B cell (primary cell): Measurements from ENCODE around the gene IL20RB. TPM values are rescaled to one million over a fixed set of nuclear protein-coding genes. Genes with fewer than 3 reads are reported as not detected.

Experiments used
- ATAC-seq: fragments of 200-7000 bp; cut with Tn5 transposase; one replicate; pipeline ENCODE4 v1.10.0; 2021; ENCODE audit warnings: low read depth, mild to moderate bottlenecking, moderate number of reproducible peaks, moderate library complexity
- CTCF ChIA-PET: fragments of 350-600 bp; sonication (Branson Sonifier 250); formaldehyde crosslinking; loops from one replicate; lab custom pipeline; 2021; ENCODE audit warnings: antibody characterized with exemption, inconsistent platforms; lab: Charles Lee
- POLR2A ChIA-PET: fragments of 350-600 bp; sonication (Branson Sonifier 250); formaldehyde crosslinking; loops from one replicate; lab custom pipeline; 2021; ENCODE audit warnings: antibody characterized with exemption; lab: Charles Lee
- DNase-seq: peaks from one replicate; pipeline ENCODE4 v3.0.0; 2013
- H2AFZ ChIP-seq: 2 replicates; pipeline ENCODE4 v1.6.1; 2012; ENCODE audit warnings: mild to moderate bottlenecking, low read depth, low read length; ENCODE audit not compliant: insufficient read depth, poor library complexity, severe bottlenecking
- H3K27ac ChIP-seq, 2 donors: 1 replicate in 1 of 2; 2 replicates in 1 of 2; pipeline ENCODE4 v1.5.1; 2012 to 2013; ENCODE audit warnings: low read length in 2 of 2, mild to moderate bottlenecking in 2 of 2, moderate library complexity in 1 of 2
- H3K27me3 ChIP-seq, 4 experiments: fragments of 200-600 bp in 1 of 4; sonication (generic) in 1 of 4; replicated peaks in 1 of 4; 1 replicate in 2 of 4; 2 replicates in 2 of 4; pipeline versions ENCODE4 v1.6.1 to v1.7.0; 2013 to 2016; ENCODE audit warnings: low read length in 3 of 4, mild to moderate bottlenecking in 2 of 4, mixed read lengths in 1 of 4, moderate library complexity in 1 of 4; ENCODE audit not compliant: insufficient read depth in 4 of 4, control insufficient read depth in 3 of 4; ENCODE audit errors: control extremely low read depth in 1 of 4
- H3K36me3 ChIP-seq, 2 experiments: replicated peaks in 1 of 2; 1 replicate in 1 of 2; 2 replicates in 1 of 2; pipeline versions ENCODE4 v1.6.1 to v1.7.1; 2013; ENCODE audit warnings: low read length in 1 of 2; ENCODE audit not compliant: insufficient read depth in 2 of 2, control insufficient read depth in 1 of 2; ENCODE audit errors: control extremely low read depth in 1 of 2, extremely low read depth in 1 of 2
- H3K4me1 ChIP-seq, 2 donors: fragments of 200-600 bp in 1 of 2; sonication (generic) in 1 of 2; 1 replicate in 1 of 2; 2 replicates in 1 of 2; pipeline versions ENCODE4 v1.5.1 to v1.6.1; 2013 to 2017; ENCODE audit warnings: low read length in 2 of 2; ENCODE audit not compliant: control insufficient read depth in 2 of 2, insufficient read depth in 2 of 2
- H3K4me2 ChIP-seq: replicated peaks from 2 replicates; pipeline ENCODE3; 2012; ENCODE audit warnings: mild to moderate bottlenecking, low read depth, low read length; ENCODE audit not compliant: poor library complexity, severe bottlenecking
- H3K4me3 ChIP-seq, 5 experiments: fragments of 200-600 bp in 1 of 5; sonication (generic) in 1 of 5; 1 replicate in 3 of 5; 2 replicates in 2 of 5; pipeline versions ENCODE4 v1.5.1 to v1.7.0; 2011 to 2016; ENCODE audit warnings: low read length in 4 of 5, mild to moderate bottlenecking in 4 of 5, low read depth in 2 of 5, control low read depth in 1 of 5, moderate library complexity in 1 of 5; ENCODE audit not compliant: insufficient read depth in 1 of 5; ENCODE audit errors: control extremely low read depth in 1 of 5, extremely low read depth in 1 of 5
- H3K79me2 ChIP-seq: fragments of 200-600 bp; sonication (generic); one replicate; pipeline ENCODE4 v1.6.0; 2016; ENCODE audit warnings: low read length; ENCODE audit not compliant: control insufficient read depth, insufficient read depth
- H3K9ac ChIP-seq: fragments of 200-600 bp; sonication (generic); 2 replicates; pipeline ENCODE4 v1.6.1; 2017; ENCODE audit warnings: mild to moderate bottlenecking, low read length, moderate library complexity
- H3K9me3 ChIP-seq, 3 donors: one replicate each; pipeline versions ENCODE4 v1.6.1 to v1.7.1; 2013; ENCODE audit warnings: low read length in 2 of 3; ENCODE audit not compliant: control insufficient read depth in 2 of 3, insufficient read depth in 1 of 3; ENCODE audit errors: control extremely low read depth in 1 of 3
- H4K20me1 ChIP-seq: 2 replicates; pipeline ENCODE4 v1.6.0; 2012; ENCODE audit warnings: mild to moderate bottlenecking, low read length; ENCODE audit not compliant: insufficient read depth, control insufficient read depth, poor library complexity, severe bottlenecking
- H3K27ac Mint-ChIP-seq: one replicate; pipeline ENCODE4 v1.8.0; 2021; ENCODE audit warnings: mixed read lengths
- H3K27me3 Mint-ChIP-seq: one replicate; pipeline ENCODE4 v1.8.0; 2021; ENCODE audit warnings: mixed read lengths
- H3K4me1 Mint-ChIP-seq: one replicate; pipeline ENCODE4 v1.8.0; 2021; ENCODE audit warnings: mixed read lengths
- H3K4me3 Mint-ChIP-seq: one replicate; pipeline ENCODE4 v1.8.0; 2021; ENCODE audit warnings: mixed read lengths
- H3K9me3 Mint-ChIP-seq: one replicate; pipeline ENCODE4 v1.8.0; 2022; ENCODE audit warnings: mixed read lengths; ENCODE audit not compliant: insufficient read depth
- CTCF ChIP-seq: fragments of 200-600 bp; IDR thresholded peaks from one replicate; pipeline ENCODE4 v1.8.0; 2022; ENCODE audit warnings: antibody characterized with exemption, mild to moderate bottlenecking
- EZH2 ChIP-seq: IDR thresholded peaks from 2 replicates; pipeline ENCODE4 v1.6.1; 2012; ENCODE audit warnings: borderline replicate concordance, low read depth, mild to moderate bottlenecking, moderate library complexity, low read length; ENCODE audit not compliant: insufficient read depth, poor library complexity, severe bottlenecking
- WGBS: methylation state at CpG from one replicate; pipeline ENCODE4 v1.1.5; 2013; ENCODE audit warnings: missing lambda C conversion rate; ENCODE audit not compliant: insufficient coverage; 5-methylcytosine and 5-hydroxymethylcytosine counted together
- intact Hi-C: fragments of 100-400 bp; cut with micrococcal nuclease; formaldehyde crosslinking; loops from one replicate; pipeline ENCODE4 v1.10.0; 2022
- polyA plus RNA-seq: library from polyadenylated mRNA; depleted of rRNA; stranded (reverse); fragments of >200 nt; gene quantifications from 2 replicates; pipeline ENCODE4 v1.2.3, GENCODE V29; 2012
- total RNA-seq, 2 donors: library from RNA; stranded (reverse); fragments of 120-200 nt in 1 of 2; gene quantifications; 1 replicate in 1 of 2; 2 replicates in 1 of 2; pipeline versions ENCODE4 v1.2.3 to v1.2.4, GENCODE V29; 2013 to 2022

The IL20RB gene
- total and polyA plus RNA-seq, 2 donors (not counting 1 experiment from before 2014, with no cell fraction given) = 0.22 to 0.84 TPM

- TF ChIP-seq EZH2 (no peak), CTCF (no peak)
- Histone ChIP-seq H3K9ac (no peak overlapping the region), H3K4me1 (peaks cover 7 to 10% of the 10 kb centered on the region in 2 donors), H3K27ac (no peak overlapping the region), H3K9me3 (no peaks in the 10 kb centered on the region), H3K27me3 (peaks cover 0 to 25% (median 8%) of the 10 kb centered on the region in 4 experiments), H4K20me1 (no peaks in the 10 kb centered on the region), H3K4me3 (no peak overlapping the region), H3K36me3 (no peaks in the 10 kb centered on the region), H3K4me2 (no peak overlapping the region), H3K79me2 (no peaks in the 10 kb centered on the region), H2AFZ (no peak overlapping the region)
- H3K4me1 Mint-ChIP-seq = peaks cover 9% of the 10 kb centered on the region
- no peak overlapping the region for H3K27ac Mint-ChIP-seq
- 79% methylated on average over 5 of the region's 5 CpGs for WGBS
- no peak overlapping the region for H3K4me3 Mint-ChIP-seq
- DNase-seq (no peak), ATAC-seq (no peak)
- H3K27me3 Mint-ChIP-seq = peaks cover 20% of the 10 kb centered on the region
- intact Hi-C loops = no loop called here
- ChIA-PET POLR2A (no interaction called here), CTCF (interaction anchor here (0.7 kb wide), 1 partner anchor 67 kb away, joined by 3 read pairs; no protein-coding TSS in a partner anchor)
- no peaks in the 10 kb centered on the region for H3K9me3 Mint-ChIP-seq
Observed at GRCh38 chr3:137035631-137036030, 77.8 kb downstream of the IL20RB start.

DNA sequence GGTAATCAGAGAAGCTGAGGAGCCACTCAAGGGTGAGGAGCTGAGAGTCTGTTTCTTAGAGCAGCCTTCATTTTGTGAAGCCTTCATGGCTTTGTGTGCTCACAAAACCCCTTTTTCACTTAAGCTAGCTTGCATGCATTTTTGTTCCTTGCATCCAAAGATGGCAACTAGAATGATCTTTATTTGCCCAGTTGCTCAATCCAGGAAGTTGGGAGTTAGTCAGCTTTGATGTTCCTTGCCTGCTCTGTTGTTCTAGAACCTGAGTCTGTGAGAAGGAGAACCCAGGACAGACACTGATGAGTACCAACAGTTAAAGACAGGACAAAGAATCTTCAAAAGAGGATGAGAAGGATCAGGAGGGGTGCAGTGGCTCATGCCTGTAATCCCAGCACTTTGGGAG is 81.8 kb downstream of the IL20RB start:
- DNase-seq (no peak), ATAC-seq (no peak)
- Histone ChIP-seq H3K27ac (no peak overlapping the region), H3K9ac (no peak overlapping the region), H3K27me3 (peaks cover 0 to 5% (median under 1%) of the 10 kb centered on the region in 4 experiments), H3K9me3 (no peaks in the 10 kb centered on the region), H3K79me2 (no peaks in the 10 kb centered on the region), H3K36me3 (no peaks in the 10 kb centered on the region), H3K4me3 (no peak overlapping the region), H2AFZ (no peak overlapping the region), H3K4me2 (no peak overlapping the region), H3K4me1 (no peaks in the 10 kb centered on the region), H4K20me1 (no peaks in the 10 kb centered on the region)
- H3K27ac Mint-ChIP-seq = no peak overlapping the region
- ChIA-PET POLR2A (no interaction called here), CTCF (interaction anchor here (0.8 kb wide), 1 partner anchor 19 kb away, joined by 3 read pairs; no protein-coding TSS in a partner anchor)
- H3K4me3 Mint-ChIP-seq = no peak overlapping the region
- no peaks in the 10 kb centered on the region for H3K4me1 Mint-ChIP-seq
- intact Hi-C loops = no loop called here
- H3K9me3 Mint-ChIP-seq = no peaks in the 10 kb centered on the region
- H3K27me3 Mint-ChIP-seq = peaks cover 7% of the 10 kb centered on the region
- TF ChIP-seq CTCF (no peak), EZH2 (no peak)
